Kidney (tissue), 14 donors: ENCODE results near the gene ASB3. TPM values are rescaled to one million over a fixed set of nuclear protein-coding genes. Genes with fewer than 3 reads are reported as not detected.
"Not testable (repeated sequence)": the region's sequence is repeated elsewhere in the genome, so short reads cannot be mapped to it uniquely, and the experiment has no call there.

Experiments
- DNase-seq, 5 donors: peaks; one replicate each; pipeline ENCODE4 v3.0.0-alpha.2; 2013 to 2020
- FAIRE-seq: peaks from 2 replicates; lab custom pipeline; 2012; peaks lifted over from hg19 to GRCh38; lab: Jason Lieb, UNC
- H3K27ac ChIP-seq, 2 donors: one replicate each; pipeline ENCODE4 v1.7.0; 2013; ENCODE audit warnings: low read depth in 2 of 2, low read length in 2 of 2, inconsistent platforms in 1 of 2
- H3K27me3 ChIP-seq: one replicate; pipeline ENCODE4 v1.7.1; 2013; ENCODE audit warnings: low read length, inconsistent platforms; ENCODE audit not compliant: control insufficient read depth, insufficient read depth
- H3K36me3 ChIP-seq, 3 donors: one replicate each; pipeline versions ENCODE4 v1.7.0 to v1.7.1; 2013; ENCODE audit warnings: low read length in 3 of 3, control low read depth in 1 of 3, inconsistent platforms in 1 of 3; ENCODE audit not compliant: insufficient read depth in 3 of 3, control insufficient read depth in 2 of 3
- H3K4me1 ChIP-seq, 3 donors: one replicate each; pipeline versions ENCODE4 v1.7.0 to v1.7.1; 2013; ENCODE audit warnings: low read length in 3 of 3, inconsistent platforms in 1 of 3, low read depth in 1 of 3; ENCODE audit not compliant: control insufficient read depth in 2 of 3, insufficient read depth in 2 of 3
- H3K4me3 ChIP-seq, 3 donors: one replicate each; pipeline versions ENCODE4 v1.7.0 to v1.8.1; 2013; ENCODE audit warnings: low read length in 3 of 3, control low read depth in 1 of 3, inconsistent platforms in 1 of 3
- H3K9ac ChIP-seq, 3 donors: one replicate each; pipeline versions ENCODE4 v1.7.0 to v1.7.1; 2013; ENCODE audit warnings: low read length in 3 of 3, control low read depth in 1 of 3, inconsistent platforms in 1 of 3
- H3K9me3 ChIP-seq, 3 donors: one replicate each; pipeline versions ENCODE4 v1.7.0 to v1.7.1; 2013; ENCODE audit warnings: low read length in 3 of 3, control low read depth in 1 of 3, inconsistent platforms in 1 of 3; ENCODE audit not compliant: control insufficient read depth in 2 of 3, insufficient read depth in 1 of 3
- CTCF ChIP-seq: IDR thresholded peaks from 3 replicates; pipeline ENCODE4 v1.5.1; 2012; ENCODE audit warnings: mild to moderate bottlenecking, moderate library complexity, borderline replicate concordance; ENCODE audit not compliant: insufficient read depth; ENCODE audit errors: extremely low read depth
- intact Hi-C: fragments of 100-400 bp; cut with DNase I; formaldehyde crosslinking; loops from one replicate; pipeline ENCODE4 v1.11.1; 2022
- polyA plus RNA-seq: library from polyadenylated mRNA; stranded (reverse); fragments of 350-450 nt; fragmentation: Illumina TruSeq; extraction: RNeasy Lipid Tissue Mini Kit (QIAGEN cat#74804); gene quantifications from one replicate; pipeline ENCODE4 v1.2.3, GENCODE V29; 2014; ENCODE audit warnings: low read depth, low replicate concordance; ENCODE audit not compliant: insufficient read depth
- total RNA-seq: library from RNA; stranded (reverse); fragmentation: NEBNext Ultra II Directional; extraction: Animal tissue kit (Norgen Biotek cat#: 25700); gene quantifications from one replicate; pipeline ENCODE4 v1.2.1, GENCODE V29; 2021
- donor health status: control.
- donor health status: control.
- donor health status: control.
- donor health status: control.
- donor health status: control.
- donor health status: DM: yes; HTN: yes; CAD: no.
- donor health status: Normal renal cell carcinoma (clear cell type).

The ASB3 gene
- total and polyA plus RNA-seq, 2 donors from 2014 or later = 8.0 to 20.1 TPM

GRCh38 chr2:53765767-53766166, 21.0 kb downstream of the ASB3 start:
- Histone ChIP-seq H3K36me3 (peaks cover 0 to 10% (median 0%) of the 10 kb centered on the region in 3 donors), H3K27ac (no peak overlapping the region), H3K4me1 (peaks cover 0 to 4% (median 3%) of the 10 kb centered on the region in 3 donors), H3K27me3 (no peaks in the 10 kb centered on the region), H3K9ac (no peak overlapping the region), H3K9me3 (no peaks in the 10 kb centered on the region), H3K4me3 (no peak overlapping the region)
- DNase-seq (no peak), FAIRE-seq (no peak)
- TF ChIP-seq CTCF = no peak
- intact Hi-C loops = no loop called here

- H3K27ac ChIP-seq, FAIRE-seq, H3K27me3 ChIP-seq, H3K4me1 ChIP-seq, H3K9ac ChIP-seq, DNase-seq, H3K9me3 ChIP-seq, H3K36me3 ChIP-seq, intact Hi-C loops, H3K4me3 ChIP-seq: not testable (repeated sequence)
Measured at GRCh38 chr2:53757206-53757605, 29.5 kb downstream of the ASB3 start.

- H3K27me3 ChIP-seq = no peaks in the 10 kb centered on the region
- no peak for DNase-seq
- no peak for TF ChIP-seq CTCF
- H3K4me1 ChIP-seq = no peaks in the 10 kb centered on the region
- no peaks in the 10 kb centered on the region for H3K9me3 ChIP-seq
- FAIRE-seq = no peak
- no peak overlapping the region for H3K9ac ChIP-seq
- H3K27ac ChIP-seq = no peak overlapping the region
- intact Hi-C loops = no loop called here
- H3K36me3 ChIP-seq = peaks cover 0 to 8% (median 6%) of the 10 kb centered on the region in 3 donors
- H3K4me3 ChIP-seq = no peak overlapping the region
Measured at GRCh38 chr2:53756644-53757043, 30.1 kb downstream of the ASB3 start.

- FAIRE-seq = no peak
Measured at GRCh38 chr2:53755121-53755520, 31.6 kb downstream of the ASB3 start.

More at GRCh38 chr2:53755121-53755520, 31.6 kb downstream of the ASB3 start:
- TF ChIP-seq CTCF = no peak
- H3K4me1 ChIP-seq = no peaks in the 10 kb centered on the region
- H3K36me3 ChIP-seq = peaks cover 0 to 8% (median 6%) of the 10 kb centered on the region in 3 donors
- H3K9ac ChIP-seq = no peak overlapping the region
- H3K4me3 ChIP-seq = no peak overlapping the region
- no peaks in the 10 kb centered on the region for H3K9me3 ChIP-seq
- no peaks in the 10 kb centered on the region for H3K27me3 ChIP-seq
- intact Hi-C loops = no loop called here
- DNase-seq = no peak
- H3K27ac ChIP-seq = no peak overlapping the region
